NB4 (cell line): ENCODE measurements around the gene GALNT8.

Experiments used
- DNase-seq: peaks from one replicate; pipeline ENCODE4 v3.0.0; 2010; ENCODE audit warnings: low read depth
- H3K4me3 ChIP-seq: one replicate; pipeline ENCODE4 v1.5.1; 2011; ENCODE audit warnings: mild to moderate bottlenecking, low read depth, low read length, moderate library complexity
- MAX ChIP-seq: IDR thresholded peaks from 2 replicates; pipeline ENCODE4 v1.6.1; 2011; ENCODE audit warnings: low read depth, low read length
- MYC ChIP-seq: IDR thresholded peaks from 2 replicates; pipeline ENCODE4 v1.6.1; 2011; ENCODE audit warnings: low read depth, low read length
- POLR2A ChIP-seq: IDR thresholded peaks from 2 replicates; pipeline ENCODE4 v1.6.1; 2011; ENCODE audit warnings: mild to moderate bottlenecking; ENCODE audit not compliant: insufficient read length; ENCODE audit errors: extremely low read depth
- TF ChIP-seq, protein P1 (sequence below): IDR thresholded peaks from one replicate; pipeline ENCODE4 v1.5.1; 2012; ENCODE audit warnings: low read depth, low read length

The GALNT8 gene

GRCh38 chr12:4784404-4785054, 64.3 kb downstream of the GALNT8 start:
- no peak for TF ChIP-seq MYC
- no peak for TF ChIP-seq MAX
- TF ChIP-seq, protein P1, sequence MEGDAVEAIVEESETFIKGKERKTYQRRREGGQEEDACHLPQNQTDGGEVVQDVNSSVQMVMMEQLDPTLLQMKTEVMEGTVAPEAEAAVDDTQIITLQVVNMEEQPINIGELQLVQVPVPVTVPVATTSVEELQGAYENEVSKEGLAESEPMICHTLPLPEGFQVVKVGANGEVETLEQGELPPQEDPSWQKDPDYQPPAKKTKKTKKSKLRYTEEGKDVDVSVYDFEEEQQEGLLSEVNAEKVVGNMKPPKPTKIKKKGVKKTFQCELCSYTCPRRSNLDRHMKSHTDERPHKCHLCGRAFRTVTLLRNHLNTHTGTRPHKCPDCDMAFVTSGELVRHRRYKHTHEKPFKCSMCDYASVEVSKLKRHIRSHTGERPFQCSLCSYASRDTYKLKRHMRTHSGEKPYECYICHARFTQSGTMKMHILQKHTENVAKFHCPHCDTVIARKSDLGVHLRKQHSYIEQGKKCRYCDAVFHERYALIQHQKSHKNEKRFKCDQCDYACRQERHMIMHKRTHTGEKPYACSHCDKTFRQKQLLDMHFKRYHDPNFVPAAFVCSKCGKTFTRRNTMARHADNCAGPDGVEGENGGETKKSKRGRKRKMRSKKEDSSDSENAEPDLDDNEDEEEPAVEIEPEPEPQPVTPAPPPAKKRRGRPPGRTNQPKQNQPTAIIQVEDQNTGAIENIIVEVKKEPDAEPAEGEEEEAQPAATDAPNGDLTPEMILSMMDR = no peak
- TF ChIP-seq POLR2A = no peak
- H3K4me3 ChIP-seq = no peak overlapping the region
- no peak for DNase-seq

DNA sequence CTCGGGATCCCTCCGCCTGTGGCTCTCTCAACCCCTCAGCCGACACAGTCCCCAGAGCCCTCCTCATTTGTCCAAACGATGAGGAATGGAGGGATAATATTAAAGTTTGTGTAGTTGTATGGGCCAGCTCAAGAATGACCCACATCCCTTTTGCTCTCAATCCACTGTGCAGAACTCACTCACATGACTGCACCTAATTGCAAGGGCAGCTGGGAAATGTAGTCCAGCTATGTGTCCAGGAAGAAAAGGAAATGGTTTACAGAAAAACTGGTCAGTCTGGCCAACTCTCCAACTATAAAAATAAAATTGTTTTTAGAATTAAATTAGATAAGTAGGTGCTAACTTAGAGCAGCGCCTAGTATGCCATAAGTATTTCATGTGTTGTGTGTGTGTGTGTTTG, 66.6 kb downstream of the GALNT8 start:
- H3K4me3 ChIP-seq = no peak overlapping the region
- DNase-seq = no peak
- TF ChIP-seq POLR2A (no peak), MAX (no peak), MYC (no peak)
- TF ChIP-seq, protein P1 = no peak

DNA sequence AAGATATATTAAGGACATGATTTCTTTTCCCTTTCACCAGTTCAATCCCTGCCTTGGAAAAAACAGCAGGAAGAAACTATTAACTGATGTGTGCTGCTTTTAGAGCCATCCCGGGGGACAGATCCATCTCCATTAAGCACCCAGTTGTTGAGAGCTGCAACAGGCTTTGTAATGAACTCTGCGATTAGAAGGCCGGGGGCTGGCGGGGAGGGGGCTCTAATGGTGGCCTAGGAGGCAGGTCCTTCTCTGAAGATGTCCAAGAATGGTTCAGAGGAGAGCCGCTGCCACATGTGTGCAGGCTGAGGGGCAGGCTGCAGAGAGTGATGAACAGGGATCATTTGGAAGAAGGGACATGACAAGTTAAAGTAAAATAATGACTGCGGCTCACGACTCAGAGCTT, 67.8 kb downstream of the GALNT8 start:
- no peak overlapping the region for H3K4me3 ChIP-seq
- no peak for DNase-seq
- no peak for TF ChIP-seq POLR2A

GRCh38 chr12:4789776-4790175, 69.6 kb downstream of the GALNT8 start:
- TF ChIP-seq, protein P1 = no peak
- no peak for TF ChIP-seq MAX
- no peak for TF ChIP-seq POLR2A
- TF ChIP-seq MYC = no peak
- no peak for DNase-seq
- no peak overlapping the region for H3K4me3 ChIP-seq

- H3K4me3 ChIP-seq = no peak overlapping the region
- TF ChIP-seq MAX (no peak), MYC (no peak), POLR2A (no peak)
- TF ChIP-seq, protein P1 = no peak
- DNase-seq = no peak
Measured at GRCh38 chr12:4791497-4791896, 71.3 kb downstream of the GALNT8 start.

- no peak for TF ChIP-seq MAX
- no peak for TF ChIP-seq POLR2A
- TF ChIP-seq, protein P1 = no peak
- TF ChIP-seq MYC = no peak
- H3K4me3 ChIP-seq = no peak overlapping the region
- no peak for DNase-seq
Measured at GRCh38 chr12:4794491-4794890, 74.3 kb downstream of the GALNT8 start.
